ENCODE measurements around the gene KIAA1586. TPM values are rescaled to one million over a fixed set of nuclear protein-coding genes. Genes with fewer than 3 reads are reported as not detected.

The KIAA1586 gene
- total and polyA plus RNA-seq, 9 of the 15 experiments (the other 6 are each of a cell fraction or from before 2014, with no cell fraction given), result 23.4 to 43.6 (median 29.5) TPM

- no peak for TF ChIP-seq ZC3H11A (IDR thresholded peaks at IDR 0.05; ENCODE audit: low read depth, low read length)
- no peak for TF ChIP-seq HMG20B (CRISPR knock-in tag; IDR thresholded peaks at IDR 0.05)
- TF ChIP-seq CEBPZ (IDR thresholded peaks at IDR 0.05; ENCODE audit: borderline replicate concordance, low read depth, low read length), result no peak
- no peak for TF ChIP-seq ZNF57 (CRISPR knock-in tag; IDR thresholded peaks at IDR 0.05)
- no peak for TF ChIP-seq RFX5 (IDR thresholded peaks at IDR 0.05; ENCODE audit: low read depth, low read length)
- no peak for TF ChIP-seq ZMIZ1 (IDR thresholded peaks at IDR 0.05; ENCODE audit: low read depth in 2 of 2, low read length in 2 of 2)
- TF ChIP-seq NUFIP1 (IDR thresholded peaks at IDR 0.05; ENCODE audit: partially characterized antibody), result no peak
- no peak for TF ChIP-seq IRF2 (CRISPR knock-in tag; IDR thresholded peaks at IDR 0.05)
- no peak for TF ChIP-seq FOSL1 (tag; conservative IDR thresholded peaks at IDR 0.05)
- no peak for TF ChIP-seq ZNF212 (CRISPR knock-in tag; IDR thresholded peaks at IDR 0.05)
- no peak for TF ChIP-seq SNAPC5 (CRISPR knock-in tag; IDR thresholded peaks at IDR 0.05)
Measured at GRCh38 chr6:57017069-57017468, 29.4 kb upstream of the KIAA1586 start (continued).
